Keratinocyte (primary cell): ENCODE data around the gene TBX20.
"Not testable (repeated sequence)": the region's sequence is repeated elsewhere in the genome, so short reads cannot be mapped to it uniquely, and the experiment has no call there.

ENCODE experiments used
- EZH2 ChIP-seq: IDR thresholded peaks from one replicate; pipeline ENCODE4 v1.6.1; 2012; ENCODE audit warnings: inconsistent platforms, mild to moderate bottlenecking, low read length, moderate library complexity
- TF ChIP-seq, protein P1 (sequence below), 3 experiments: IDR thresholded peaks in 1 of 3; conservative IDR thresholded peaks in 1 of 3; optimal IDR thresholded peaks in 1 of 3; 2 replicates in 2 of 3; 3 replicates in 1 of 3; pipeline versions ENCODE3 to v1.5.1; 2011; ENCODE audit warnings: low read length in 3 of 3, mild to moderate bottlenecking in 3 of 3, moderate library complexity in 2 of 3, control low read depth in 1 of 3, inconsistent platforms in 1 of 3; ENCODE audit not compliant: insufficient read depth in 2 of 3; ENCODE audit errors: extremely low read depth in 1 of 3

DNA sequence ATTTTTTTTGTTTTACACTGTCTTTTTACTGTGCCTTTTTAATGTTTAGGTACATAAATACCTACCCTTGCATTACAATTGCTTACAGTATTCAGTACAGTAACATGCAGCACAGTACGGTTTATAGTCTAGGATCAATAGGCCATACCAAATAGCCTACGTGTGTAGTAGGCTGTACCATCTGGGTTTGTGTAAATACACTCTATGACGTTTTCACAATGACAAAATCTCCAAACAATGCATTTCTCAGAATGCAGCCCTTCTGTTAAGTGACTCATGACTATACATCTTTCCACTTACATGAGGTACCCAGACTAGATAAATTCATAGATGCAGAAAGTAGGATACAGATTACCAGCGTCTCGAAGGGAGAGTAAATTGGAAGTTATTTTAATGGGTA lies 26.5 kb downstream of the TBX20 start:
- TF ChIP-seq, protein P1, sequence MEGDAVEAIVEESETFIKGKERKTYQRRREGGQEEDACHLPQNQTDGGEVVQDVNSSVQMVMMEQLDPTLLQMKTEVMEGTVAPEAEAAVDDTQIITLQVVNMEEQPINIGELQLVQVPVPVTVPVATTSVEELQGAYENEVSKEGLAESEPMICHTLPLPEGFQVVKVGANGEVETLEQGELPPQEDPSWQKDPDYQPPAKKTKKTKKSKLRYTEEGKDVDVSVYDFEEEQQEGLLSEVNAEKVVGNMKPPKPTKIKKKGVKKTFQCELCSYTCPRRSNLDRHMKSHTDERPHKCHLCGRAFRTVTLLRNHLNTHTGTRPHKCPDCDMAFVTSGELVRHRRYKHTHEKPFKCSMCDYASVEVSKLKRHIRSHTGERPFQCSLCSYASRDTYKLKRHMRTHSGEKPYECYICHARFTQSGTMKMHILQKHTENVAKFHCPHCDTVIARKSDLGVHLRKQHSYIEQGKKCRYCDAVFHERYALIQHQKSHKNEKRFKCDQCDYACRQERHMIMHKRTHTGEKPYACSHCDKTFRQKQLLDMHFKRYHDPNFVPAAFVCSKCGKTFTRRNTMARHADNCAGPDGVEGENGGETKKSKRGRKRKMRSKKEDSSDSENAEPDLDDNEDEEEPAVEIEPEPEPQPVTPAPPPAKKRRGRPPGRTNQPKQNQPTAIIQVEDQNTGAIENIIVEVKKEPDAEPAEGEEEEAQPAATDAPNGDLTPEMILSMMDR (optimal IDR thresholded peaks at IDR 0.05 in 1 of 3, IDR thresholded peaks at IDR 0.05 in 1 of 3, conservative IDR thresholded peaks at IDR 0.05 in 1 of 3; ENCODE audit: extremely low read depth in 1 of 3, insufficient read depth in 2 of 3, low read length in 3 of 3) = not testable (repeated sequence)
- not testable (repeated sequence) for TF ChIP-seq EZH2
